Transverse colon (tissue), 4 donors: Measurements from ENCODE around the gene ZSWIM4.

Source experiments
- POLR2A ChIP-seq: fragments of 450-650 bp; IDR thresholded peaks from one replicate; pipeline ENCODE4 v1.6.1; 2016; ENCODE audit warnings: antibody characterized with exemption, mild to moderate bottlenecking, moderate library complexity
- POLR2AphosphoS5 ChIP-seq, 3 donors: sonication (generic); formaldehyde crosslinking; IDR thresholded peaks; one replicate each; pipeline ENCODE4 v1.6.1; 2016; ENCODE audit warnings: antibody characterized with exemption in 3 of 3
- TF ChIP-seq, protein P1 (sequence below), 5 experiments: fragments of 200-600 bp in 3 of 5; fragments of 450-650 bp in 2 of 5; sonication (generic) in 3 of 5; IDR thresholded peaks; 1 replicate in 2 of 5; 2 replicates in 3 of 5; pipeline ENCODE4 v1.5.1; 2016 to 2017; ENCODE audit warnings: antibody characterized with exemption in 5 of 5, inconsistent platforms in 3 of 5, mild to moderate bottlenecking in 2 of 5, moderate library complexity in 1 of 5

- no peak for TF ChIP-seq POLR2A
- TF ChIP-seq, protein P1, sequence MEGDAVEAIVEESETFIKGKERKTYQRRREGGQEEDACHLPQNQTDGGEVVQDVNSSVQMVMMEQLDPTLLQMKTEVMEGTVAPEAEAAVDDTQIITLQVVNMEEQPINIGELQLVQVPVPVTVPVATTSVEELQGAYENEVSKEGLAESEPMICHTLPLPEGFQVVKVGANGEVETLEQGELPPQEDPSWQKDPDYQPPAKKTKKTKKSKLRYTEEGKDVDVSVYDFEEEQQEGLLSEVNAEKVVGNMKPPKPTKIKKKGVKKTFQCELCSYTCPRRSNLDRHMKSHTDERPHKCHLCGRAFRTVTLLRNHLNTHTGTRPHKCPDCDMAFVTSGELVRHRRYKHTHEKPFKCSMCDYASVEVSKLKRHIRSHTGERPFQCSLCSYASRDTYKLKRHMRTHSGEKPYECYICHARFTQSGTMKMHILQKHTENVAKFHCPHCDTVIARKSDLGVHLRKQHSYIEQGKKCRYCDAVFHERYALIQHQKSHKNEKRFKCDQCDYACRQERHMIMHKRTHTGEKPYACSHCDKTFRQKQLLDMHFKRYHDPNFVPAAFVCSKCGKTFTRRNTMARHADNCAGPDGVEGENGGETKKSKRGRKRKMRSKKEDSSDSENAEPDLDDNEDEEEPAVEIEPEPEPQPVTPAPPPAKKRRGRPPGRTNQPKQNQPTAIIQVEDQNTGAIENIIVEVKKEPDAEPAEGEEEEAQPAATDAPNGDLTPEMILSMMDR (IDR thresholded peaks at IDR 0.05): no peak
- no peak for TF ChIP-seq POLR2AphosphoS5 (IDR thresholded peaks at IDR 0.05)
Observed at GRCh38 chr19:13814550-13814949, 19.3 kb downstream of the ZSWIM4 start.
